Caco-2 (cell line): ENCODE measurements around the gene BPIFB1. TPM values are rescaled to one million over a fixed set of nuclear protein-coding genes. Genes with fewer than 3 reads are reported as not detected.

Source experiments
- BruUV-seq: library from RNA; stranded (reverse); fragments of 400-500 nt; replicated peaks from 2 replicates; lab custom pipeline; 2021; lab: Mats Ljungman, UMichigan
- CTCF ChIA-PET: fragments of 300-600 bp; sonication (Branson Sonifier 250); formaldehyde crosslinking; loops from one replicate; lab custom pipeline; 2022; ENCODE audit warnings: antibody characterized with exemption; lab: Charles Lee
- POLR2A ChIA-PET: fragments of 300-600 bp; sonication (Branson Sonifier 250); formaldehyde crosslinking; loops from one replicate; lab custom pipeline; 2022; ENCODE audit warnings: antibody characterized with exemption; lab: Charles Lee
- DNase-seq, 2 experiments: peaks; one replicate each; pipeline versions ENCODE4 v3.0.0 to v3.0.0-alpha.2; 2020 to 2022
- H3K27me3 ChIP-seq: replicated peaks from 2 replicates; pipeline ENCODE4 v1.6.0; 2011; ENCODE audit warnings: low read length; ENCODE audit not compliant: control insufficient read depth, insufficient read depth
- H3K36me3 ChIP-seq: 2 replicates; pipeline ENCODE4 v1.5.1; 2011; ENCODE audit warnings: low read length; ENCODE audit not compliant: control insufficient read depth, insufficient read depth
- H3K4me1 ChIP-seq: fragments of 250-450 bp; sonication (Bioruptor Pico); 2 replicates; pipeline ENCODE4 v1.5.1; 2020; ENCODE audit warnings: mild to moderate bottlenecking
- H3K4me3 ChIP-seq: 2 replicates; pipeline ENCODE4 v1.5.1; 2011; ENCODE audit warnings: low read depth, mild to moderate bottlenecking, control low read depth, low read length
- H3K9me3 ChIP-seq: fragments of 250-450 bp; sonication (Bioruptor Pico); 2 replicates; pipeline ENCODE4 v1.5.1; 2020; ENCODE audit warnings: mild to moderate bottlenecking, moderate library complexity
- H3K27ac Mint-ChIP-seq: one replicate; pipeline ENCODE4 v1.8.0; 2022; ENCODE audit warnings: mixed read lengths; ENCODE audit not compliant: unreplicated experiment
- H3K27me3 Mint-ChIP-seq: one replicate; pipeline ENCODE4 v1.8.0; 2022; ENCODE audit warnings: mixed read lengths; ENCODE audit not compliant: insufficient read depth, unreplicated experiment
- H3K36me3 Mint-ChIP-seq: one replicate; pipeline ENCODE4 v1.8.0; 2022; ENCODE audit warnings: mild to moderate bottlenecking, mixed read lengths; ENCODE audit not compliant: insufficient read depth, unreplicated experiment
- H3K4me1 Mint-ChIP-seq: one replicate; pipeline ENCODE4 v1.8.0; 2022; ENCODE audit warnings: low read depth, mixed read lengths; ENCODE audit not compliant: unreplicated experiment
- H3K4me3 Mint-ChIP-seq: one replicate; pipeline ENCODE4 v1.8.0; 2022; ENCODE audit warnings: mild to moderate bottlenecking, moderate library complexity, mixed read lengths; ENCODE audit not compliant: unreplicated experiment
- H3K9me3 Mint-ChIP-seq: one replicate; pipeline ENCODE4 v1.8.0; 2022; ENCODE audit warnings: mixed read lengths; ENCODE audit not compliant: unreplicated experiment
- CTCF ChIP-seq, 2 experiments: fragments of 200-600 bp in 1 of 2; IDR thresholded peaks; 1 replicate in 1 of 2; 2 replicates in 1 of 2; pipeline versions ENCODE4 v1.5.1 to v1.8.0; 2011 to 2022; ENCODE audit warnings: antibody characterized with exemption in 1 of 2, control low read depth in 1 of 2, inconsistent platforms in 1 of 2, low read depth in 1 of 2, low read length in 1 of 2, mild to moderate bottlenecking in 1 of 2, moderate library complexity in 1 of 2; ENCODE audit not compliant: insufficient read depth in 1 of 2, severe bottlenecking in 1 of 2, unreplicated experiment in 1 of 2
- intact Hi-C: fragments of 100-400 bp; cut with micrococcal nuclease; formaldehyde crosslinking; loops from one replicate; pipeline ENCODE4 v1.10.0; 2022; ENCODE audit not compliant: unreplicated experiment
- total RNA-seq: library from RNA; stranded (reverse); gene quantifications from 2 replicates; pipeline ENCODE4 v1.2.3, GENCODE V29; 2022

BPIFB1 gene
- total RNA-seq, 1 experiment from 2014 or later = not detected

- Histone ChIP-seq H3K27me3 (no peaks in the 10 kb centered on the region), H3K9me3 (no peaks in the 10 kb centered on the region), H3K4me3 (no peak overlapping the region), H3K4me1 (peaks cover 6% of the 10 kb centered on the region; the same call in 1 of the 2 replicates), H3K36me3 (no peaks in the 10 kb centered on the region)
- Mint-ChIP-seq H3K4me3 (no peak overlapping the region), H3K27me3 (no peaks in the 10 kb centered on the region), H3K36me3 (peaks cover 41% of the 10 kb centered on the region), H3K27ac (peak overlapping the region; percentile 83), H3K9me3 (no peaks in the 10 kb centered on the region), H3K4me1 (peaks cover 5% of the 10 kb centered on the region)
- no peak for DNase-seq
- ChIA-PET POLR2A (no interaction called here), CTCF (no interaction called here)
- intact Hi-C loops = no loop called here
- no TSS peak for BruUV-seq
- TF ChIP-seq CTCF (IDR thresholded peaks at IDR 0.05; ENCODE audit: insufficient read depth in 1 of 2, low read depth in 1 of 2, low read length in 1 of 2, severe bottlenecking in 1 of 2, unreplicated experiment in 1 of 2) = no peak
These were observed 69.4 kb downstream of the BPIFB1 start for GRCh38 chr20:33352258-33353012.

GRCh38 chr20:33353013-33353402 is 70.0 kb downstream of the BPIFB1 start:
- no peak for TF ChIP-seq CTCF (IDR thresholded peaks at IDR 0.05; ENCODE audit: insufficient read depth in 1 of 2, low read depth in 1 of 2, low read length in 1 of 2, severe bottlenecking in 1 of 2, unreplicated experiment in 1 of 2)
- DNase-seq = peak in 1 of 2 experiments; percentile 25
- Histone ChIP-seq H3K27me3 (no peaks in the 10 kb centered on the region), H3K4me1 (peaks cover 6% of the 10 kb centered on the region; the same call in 1 of the 2 replicates), H3K36me3 (no peaks in the 10 kb centered on the region), H3K4me3 (no peak overlapping the region), H3K9me3 (no peaks in the 10 kb centered on the region)
- Mint-ChIP-seq H3K27me3 (no peaks in the 10 kb centered on the region), H3K27ac (no peak overlapping the region), H3K4me3 (no peak overlapping the region), H3K9me3 (no peaks in the 10 kb centered on the region), H3K36me3 (peaks cover 45% of the 10 kb centered on the region), H3K4me1 (peaks cover 5% of the 10 kb centered on the region)
- ChIA-PET POLR2A (no interaction called here), CTCF (no interaction called here)
- intact Hi-C loops = no loop called here
- no TSS peak for BruUV-seq

Other genes starting within 250 kb of the BPIFB1 start
- gene BPIFB3, start 229.3 kb upstream of the BPIFB1 start, total RNA-seq = not detected in 2 replicates
- gene BPIFB4, start 203.6 kb upstream of the BPIFB1 start, total RNA-seq = not detected in 2 replicates
- not detected in 2 replicates for gene BPIFA2, start 115.1 kb upstream of the BPIFB1 start, total RNA-seq
- not detected in 2 replicates for gene BPIFA3, start 65.9 kb upstream of the BPIFB1 start, total RNA-seq
- not detected in 2 replicates for gene BPIFA1, start 47.2 kb upstream of the BPIFB1 start, total RNA-seq
- 116 and 120 TPM in 2 replicates for gene CDK5RAP1, start 118.3 kb downstream of the BPIFB1 start, total RNA-seq
- 13.6 and 15.4 TPM in 2 replicates for gene SNTA1, start 160.5 kb downstream of the BPIFB1 start, total RNA-seq
- 30.6 and 33.3 TPM in 2 replicates for gene CBFA2T2, start 206.9 kb downstream of the BPIFB1 start, total RNA-seq